HEK293 (cell line): ENCODE data around the gene TIMP2.

Source experiments
- FEZF1 ChIP-seq: fragments of 450-650 bp; formaldehyde crosslinking; IDR thresholded peaks from 2 replicates; pipeline ENCODE4 v1.5.1; 2016; ENCODE audit warnings: missing biosample characterization, missing genetic modification characterization
- GLIS2 ChIP-seq: fragments of 450-650 bp; formaldehyde crosslinking; IDR thresholded peaks from 2 replicates; pipeline ENCODE4 v1.5.1; 2016; ENCODE audit warnings: missing biosample characterization, missing genetic modification characterization
- HIC1 ChIP-seq: fragments of 450-650 bp; formaldehyde crosslinking; IDR thresholded peaks from 2 replicates; pipeline ENCODE4 v1.5.1; 2016; ENCODE audit warnings: missing biosample characterization, missing genetic modification characterization
- HOXA7 ChIP-seq: sonication (generic); formaldehyde crosslinking; IDR thresholded peaks from 2 replicates; pipeline ENCODE4 v1.8.1; 2022; ENCODE audit warnings: missing genetic modification reagents, borderline replicate concordance
- HOXD13 ChIP-seq: sonication (generic); formaldehyde crosslinking; IDR thresholded peaks from 2 replicates; pipeline ENCODE4 v1.8.0; 2022; ENCODE audit warnings: missing genetic modification reagents, borderline replicate concordance
- KLF1 ChIP-seq: fragments of 450-650 bp; formaldehyde crosslinking; IDR thresholded peaks from 2 replicates; pipeline ENCODE4 v1.5.1; 2016; ENCODE audit warnings: missing biosample characterization, missing genetic modification characterization
- KLF8 ChIP-seq: fragments of 450-650 bp; formaldehyde crosslinking; IDR thresholded peaks from 2 replicates; pipeline ENCODE4 v1.5.1; 2016; ENCODE audit warnings: missing biosample characterization, missing genetic modification characterization
- OSR2 ChIP-seq: fragments of 450-650 bp; formaldehyde crosslinking; IDR thresholded peaks from 2 replicates; pipeline ENCODE4 v1.5.1; 2016; ENCODE audit warnings: missing biosample characterization, missing genetic modification characterization
- PRDM1 ChIP-seq: fragments of 450-650 bp; formaldehyde crosslinking; IDR thresholded peaks from 2 replicates; pipeline ENCODE4; 2016; ENCODE audit warnings: missing biosample characterization, missing genetic modification characterization
- PRDM10 ChIP-seq: fragments of 450-650 bp; formaldehyde crosslinking; IDR thresholded peaks from 2 replicates; pipeline ENCODE4 v1.5.1; 2016; ENCODE audit warnings: missing biosample characterization, missing genetic modification characterization
- PRDM2 ChIP-seq: fragments of 450-650 bp; formaldehyde crosslinking; IDR thresholded peaks from 2 replicates; pipeline ENCODE4 v1.5.1; 2016; ENCODE audit warnings: missing biosample characterization, missing genetic modification characterization, borderline replicate concordance
- SCRT2 ChIP-seq: fragments of 450-650 bp; formaldehyde crosslinking; IDR thresholded peaks from 2 replicates; pipeline ENCODE4 v1.5.1; 2016; ENCODE audit warnings: missing biosample characterization, missing genetic modification characterization
- WT1 ChIP-seq: fragments of 450-650 bp; formaldehyde crosslinking; IDR thresholded peaks from 2 replicates; pipeline ENCODE4 v1.5.1; 2016; ENCODE audit warnings: missing biosample characterization, missing genetic modification characterization
- ZBTB10 ChIP-seq: fragments of 450-650 bp; formaldehyde crosslinking; IDR thresholded peaks from 2 replicates; pipeline ENCODE4 v1.5.1; 2016; ENCODE audit warnings: missing biosample characterization, missing genetic modification characterization
- ZNF362 ChIP-seq: fragments of 450-650 bp; formaldehyde crosslinking; IDR thresholded peaks from 2 replicates; pipeline ENCODE4 v1.5.1; 2016; ENCODE audit warnings: missing biosample characterization, missing genetic modification characterization
- ZNF426 ChIP-seq: fragments of 450-650 bp; formaldehyde crosslinking; IDR thresholded peaks from 2 replicates; pipeline ENCODE4 v1.5.1; 2017; ENCODE audit warnings: missing biosample characterization, missing genetic modification characterization, mild to moderate bottlenecking, inconsistent platforms, moderate library complexity
- ZNF530 ChIP-seq: fragments of 450-650 bp; formaldehyde crosslinking; IDR thresholded peaks from 2 replicates; pipeline ENCODE4 v1.5.1; 2016; ENCODE audit warnings: low read depth, missing biosample characterization, missing genetic modification characterization
- ZNF571 ChIP-seq: fragments of 450-650 bp; formaldehyde crosslinking; IDR thresholded peaks from 2 replicates; pipeline ENCODE4 v1.5.0; 2017; ENCODE audit warnings: missing biosample characterization, missing genetic modification characterization
- ZNF777 ChIP-seq: fragments of 450-650 bp; formaldehyde crosslinking; IDR thresholded peaks from 2 replicates; pipeline ENCODE4 v1.5.1; 2017; ENCODE audit warnings: missing biosample characterization, missing genetic modification characterization, borderline replicate concordance
- ZNF785 ChIP-seq: fragments of 450-650 bp; formaldehyde crosslinking; IDR thresholded peaks from 2 replicates; pipeline ENCODE4 v1.5.1; 2016; ENCODE audit warnings: missing biosample characterization, missing genetic modification characterization
- TF ChIP-seq, protein P1 (sequence below): fragments of 450-650 bp; formaldehyde crosslinking; IDR thresholded peaks from 2 replicates; pipeline ENCODE4 v1.5.1; 2016; ENCODE audit warnings: missing biosample characterization, missing genetic modification characterization, low read depth
- TF ChIP-seq, protein P2 (sequence below): sonication (generic); formaldehyde crosslinking; IDR thresholded peaks from 2 replicates; pipeline ENCODE4 v1.8.1; 2022; ENCODE audit warnings: mild to moderate bottlenecking, moderate library complexity, missing genetic modification reagents

Gene TIMP2

DNA sequence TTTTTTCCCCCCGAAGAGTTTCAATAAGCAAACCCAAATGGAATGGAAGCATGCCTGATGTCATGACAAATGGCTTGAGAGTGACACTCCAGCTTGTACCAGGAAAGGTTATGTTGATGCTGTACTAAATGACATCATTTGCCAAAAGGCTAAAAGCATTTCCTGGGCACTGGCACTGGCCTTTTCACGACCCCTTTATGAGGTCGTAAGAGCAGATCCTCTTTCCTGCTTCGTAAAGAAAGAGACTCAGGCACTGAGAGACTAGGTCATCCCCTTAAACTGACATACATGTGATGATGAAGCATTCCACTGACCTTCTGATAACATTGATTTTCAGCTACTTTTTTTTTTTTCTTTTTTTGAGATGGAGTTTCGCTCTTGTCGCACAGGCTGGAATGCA lies 52.7 kb downstream of the TIMP2 start (continued):
- no peak for TF ChIP-seq ZBTB10 (tag by site-specific recombination)
- TF ChIP-seq KLF1: no peak
- no peak for TF ChIP-seq ZNF530 (tag by site-specific recombination)
- TF ChIP-seq ZNF777 (tag by site-specific recombination): no peak
- TF ChIP-seq PRDM2 (tag by site-specific recombination): no peak
- TF ChIP-seq HOXD13 (CRISPR knock-in tag): no peak
- TF ChIP-seq HIC1: no peak
- no peak for TF ChIP-seq PRDM1 (tag by site-specific recombination)
- TF ChIP-seq GLIS2 (tag by site-specific recombination): no peak
- TF ChIP-seq ZNF571 (tag by site-specific recombination): no peak
- no peak for TF ChIP-seq ZNF426 (tag by site-specific recombination)
- TF ChIP-seq ZNF785 (tag by site-specific recombination): no peak
- TF ChIP-seq KLF8 (tag by site-specific recombination): no peak
- TF ChIP-seq, protein P1, sequence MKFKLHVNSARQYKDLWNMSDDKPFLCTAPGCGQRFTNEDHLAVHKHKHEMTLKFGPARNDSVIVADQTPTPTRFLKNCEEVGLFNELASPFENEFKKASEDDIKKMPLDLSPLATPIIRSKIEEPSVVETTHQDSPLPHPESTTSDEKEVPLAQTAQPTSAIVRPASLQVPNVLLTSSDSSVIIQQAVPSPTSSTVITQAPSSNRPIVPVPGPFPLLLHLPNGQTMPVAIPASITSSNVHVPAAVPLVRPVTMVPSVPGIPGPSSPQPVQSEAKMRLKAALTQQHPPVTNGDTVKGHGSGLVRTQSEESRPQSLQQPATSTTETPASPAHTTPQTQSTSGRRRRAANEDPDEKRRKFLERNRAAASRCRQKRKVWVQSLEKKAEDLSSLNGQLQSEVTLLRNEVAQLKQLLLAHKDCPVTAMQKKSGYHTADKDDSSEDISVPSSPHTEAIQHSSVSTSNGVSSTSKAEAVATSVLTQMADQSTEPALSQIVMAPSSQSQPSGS (tag by site-specific recombination): peak; percentile 88
- TF ChIP-seq OSR2 (tag by site-specific recombination): no peak
- TF ChIP-seq PRDM10 (tag by site-specific recombination): peak; percentile 44
- no peak for TF ChIP-seq HOXA7 (CRISPR knock-in tag)
- TF ChIP-seq FEZF1: peak; percentile 87
- TF ChIP-seq WT1 (tag by site-specific recombination): no peak
- no peak for TF ChIP-seq SCRT2 (tag by site-specific recombination)
- TF ChIP-seq, protein P2, sequence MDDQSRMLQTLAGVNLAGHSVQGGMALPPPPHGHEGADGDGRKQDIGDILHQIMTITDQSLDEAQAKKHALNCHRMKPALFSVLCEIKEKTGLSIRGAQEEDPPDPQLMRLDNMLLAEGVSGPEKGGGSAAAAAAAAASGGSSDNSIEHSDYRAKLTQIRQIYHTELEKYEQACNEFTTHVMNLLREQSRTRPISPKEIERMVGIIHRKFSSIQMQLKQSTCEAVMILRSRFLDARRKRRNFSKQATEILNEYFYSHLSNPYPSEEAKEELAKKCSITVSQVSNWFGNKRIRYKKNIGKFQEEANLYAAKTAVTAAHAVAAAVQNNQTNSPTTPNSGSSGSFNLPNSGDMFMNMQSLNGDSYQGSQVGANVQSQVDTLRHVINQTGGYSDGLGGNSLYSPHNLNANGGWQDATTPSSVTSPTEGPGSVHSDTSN (CRISPR knock-in tag): no peak
- TF ChIP-seq ZNF362 (tag by site-specific recombination): peak; percentile 45; the same call in 1 of the 2 replicates
